WTC11 (cell line): ENCODE measurements around the gene ARHGAP28. TPM values are rescaled to one million over a fixed set of nuclear protein-coding genes. Genes with fewer than 3 reads are reported as not detected.

Experiments
- ATAC-seq: fragments of 200-7000 bp; cut with Tn5 transposase; 2 replicates; pipeline ENCODE4 v1.10.0; 2021; ENCODE audit warnings: mild to moderate bottlenecking, moderate library complexity
- CTCF ChIA-PET: fragments of 300-600 bp; sonication (Branson Sonifier 250); formaldehyde crosslinking; loops from one replicate; lab custom pipeline; 2021; ENCODE audit warnings: antibody characterized with exemption; lab: Charles Lee
- POLR2A ChIA-PET: fragments of 350-600 bp; sonication (Branson Sonifier 250); formaldehyde crosslinking; loops from one replicate; lab custom pipeline; 2021; ENCODE audit warnings: antibody characterized with exemption; lab: Charles Lee
- DNase-seq: peaks from one replicate; pipeline ENCODE4 v3.0.0; 2021; ENCODE audit warnings: low spot score
- H3K27ac Mint-ChIP-seq: 2 replicates; pipeline ENCODE4 v1.8.0; 2021; ENCODE audit warnings: mixed read lengths
- H3K27me3 Mint-ChIP-seq: 2 replicates; pipeline ENCODE4 v1.8.0; 2021; ENCODE audit warnings: low read depth, mild to moderate bottlenecking, moderate library complexity, mixed read lengths
- H3K36me3 Mint-ChIP-seq: 2 replicates; pipeline ENCODE4 v1.8.0; 2021; ENCODE audit warnings: mixed read lengths
- H3K4me1 Mint-ChIP-seq: 2 replicates; pipeline ENCODE4 v1.8.0; 2022; ENCODE audit warnings: mixed read lengths
- H3K4me3 Mint-ChIP-seq: 2 replicates; pipeline ENCODE4 v1.8.0; 2021; ENCODE audit warnings: mild to moderate bottlenecking, moderate library complexity, mixed read lengths
- H3K9me3 Mint-ChIP-seq: 2 replicates; pipeline ENCODE4 v1.8.0; 2021; ENCODE audit warnings: mixed read lengths
- CREB1 ChIP-seq: sonication (generic); formaldehyde crosslinking; IDR thresholded peaks from 2 replicates; pipeline ENCODE4 v1.8.0; 2023; ENCODE audit warnings: mild to moderate bottlenecking, missing genetic modification reagents
- GRHL2 ChIP-seq: fragments of 250-450 bp; sonication (Bioruptor Pico); IDR thresholded peaks from 2 replicates; pipeline ENCODE4 v1.8.0; 2022; ENCODE audit warnings: mild to moderate bottlenecking, moderate library complexity; ENCODE audit not compliant: insufficient replicate concordance, severe bottlenecking
- GTF2I ChIP-seq: fragments of 250-450 bp; sonication (Bioruptor Pico); conservative IDR thresholded peaks from 2 replicates; pipeline ENCODE4 v1.4.0; 2021; ENCODE audit warnings: mild to moderate bottlenecking
- IRF2 ChIP-seq: sonication (generic); formaldehyde crosslinking; IDR thresholded peaks from 2 replicates; pipeline ENCODE4 v1.8.0; 2022; ENCODE audit warnings: low read depth, missing genetic modification reagents, borderline replicate concordance
- JAZF1 ChIP-seq: fragments of 250-450 bp; sonication (Bioruptor Pico); IDR thresholded peaks from 2 replicates; pipeline ENCODE4 v1.9.0; 2021; ENCODE audit warnings: moderate library complexity, mild to moderate bottlenecking, inconsistent platforms
- JUN ChIP-seq: sonication (generic); formaldehyde crosslinking; IDR thresholded peaks from 2 replicates; pipeline ENCODE4 v1.8.0; 2023; ENCODE audit warnings: mild to moderate bottlenecking, missing genetic modification reagents
- TCF7 ChIP-seq: sonication (generic); formaldehyde crosslinking; IDR thresholded peaks from 2 replicates; pipeline ENCODE4 v1.8.0; 2022; ENCODE audit warnings: mild to moderate bottlenecking, low read depth, missing genetic modification reagents, moderate library complexity
- TEAD1 ChIP-seq: sonication (generic); formaldehyde crosslinking; IDR thresholded peaks from 2 replicates; pipeline ENCODE4 v1.8.0; 2022; ENCODE audit warnings: mild to moderate bottlenecking, missing genetic modification reagents
- ZNF232 ChIP-seq: sonication (generic); formaldehyde crosslinking; IDR thresholded peaks from 2 replicates; pipeline ENCODE4 v1.8.0; 2022; ENCODE audit warnings: mild to moderate bottlenecking, missing genetic modification reagents
- ZNF671 ChIP-seq: fragments of 250-450 bp; sonication (Bioruptor Pico); IDR thresholded peaks from 2 replicates; pipeline ENCODE4 v1.8.0; 2021; ENCODE audit warnings: mild to moderate bottlenecking
- total RNA-seq: library from RNA; stranded (reverse); gene quantifications from 3 replicates; pipeline ENCODE4 v1.2.3, GENCODE V29; 2021
- TF ChIP-seq, protein P1 (sequence below): fragments of 250-450 bp; sonication (Bioruptor Pico); IDR thresholded peaks from 2 replicates; pipeline ENCODE4 v1.9.0; 2021; ENCODE audit warnings: mild to moderate bottlenecking, borderline replicate concordance
- TF ChIP-seq, protein P2 (sequence below): fragments of 250-450 bp; sonication (Bioruptor Pico); IDR thresholded peaks from 2 replicates; pipeline ENCODE4 v2.1.2; 2022; ENCODE audit warnings: mild to moderate bottlenecking, moderate library complexity
- TF ChIP-seq, protein P3 (sequence below): sonication (generic); formaldehyde crosslinking; IDR thresholded peaks from 2 replicates; pipeline ENCODE4 v1.8.1; 2022; ENCODE audit warnings: missing genetic modification reagents, borderline replicate concordance
- TF ChIP-seq, protein P4 (sequence below): sonication (generic); formaldehyde crosslinking; IDR thresholded peaks from 2 replicates; pipeline ENCODE4 v1.8.1; 2022; ENCODE audit warnings: low read depth, missing genetic modification reagents, borderline replicate concordance
- TF ChIP-seq, protein P5 (sequence below): sonication (generic); formaldehyde crosslinking; IDR thresholded peaks from 2 replicates; pipeline ENCODE4 v1.8.0; 2023; ENCODE audit warnings: missing genetic modification reagents

Gene ARHGAP28
- total RNA-seq, 1 experiment from 2014 or later = 14.8 TPM

DNA sequence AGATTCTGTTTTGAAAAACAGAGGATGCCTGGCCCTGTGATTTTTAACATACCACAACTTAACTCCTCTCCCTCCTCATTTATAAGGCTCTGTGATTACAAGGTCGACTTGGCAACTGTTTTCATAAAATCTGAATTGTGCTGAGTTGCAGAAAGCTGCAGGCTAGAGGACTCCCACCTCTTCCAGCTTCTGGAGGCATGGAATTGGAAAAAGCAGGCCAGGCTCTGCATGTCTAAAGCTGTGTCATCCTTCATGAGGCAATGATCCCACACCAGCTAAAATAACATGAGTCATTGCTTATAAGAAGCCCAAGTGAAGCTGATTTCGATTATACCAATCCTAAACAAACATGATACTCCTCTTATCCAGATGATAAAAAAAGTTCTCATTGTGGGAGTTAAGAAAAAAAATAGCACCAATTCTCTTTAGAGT lies 11.7 kb downstream of the ARHGAP28 start (continued):
- TF ChIP-seq, protein P1, sequence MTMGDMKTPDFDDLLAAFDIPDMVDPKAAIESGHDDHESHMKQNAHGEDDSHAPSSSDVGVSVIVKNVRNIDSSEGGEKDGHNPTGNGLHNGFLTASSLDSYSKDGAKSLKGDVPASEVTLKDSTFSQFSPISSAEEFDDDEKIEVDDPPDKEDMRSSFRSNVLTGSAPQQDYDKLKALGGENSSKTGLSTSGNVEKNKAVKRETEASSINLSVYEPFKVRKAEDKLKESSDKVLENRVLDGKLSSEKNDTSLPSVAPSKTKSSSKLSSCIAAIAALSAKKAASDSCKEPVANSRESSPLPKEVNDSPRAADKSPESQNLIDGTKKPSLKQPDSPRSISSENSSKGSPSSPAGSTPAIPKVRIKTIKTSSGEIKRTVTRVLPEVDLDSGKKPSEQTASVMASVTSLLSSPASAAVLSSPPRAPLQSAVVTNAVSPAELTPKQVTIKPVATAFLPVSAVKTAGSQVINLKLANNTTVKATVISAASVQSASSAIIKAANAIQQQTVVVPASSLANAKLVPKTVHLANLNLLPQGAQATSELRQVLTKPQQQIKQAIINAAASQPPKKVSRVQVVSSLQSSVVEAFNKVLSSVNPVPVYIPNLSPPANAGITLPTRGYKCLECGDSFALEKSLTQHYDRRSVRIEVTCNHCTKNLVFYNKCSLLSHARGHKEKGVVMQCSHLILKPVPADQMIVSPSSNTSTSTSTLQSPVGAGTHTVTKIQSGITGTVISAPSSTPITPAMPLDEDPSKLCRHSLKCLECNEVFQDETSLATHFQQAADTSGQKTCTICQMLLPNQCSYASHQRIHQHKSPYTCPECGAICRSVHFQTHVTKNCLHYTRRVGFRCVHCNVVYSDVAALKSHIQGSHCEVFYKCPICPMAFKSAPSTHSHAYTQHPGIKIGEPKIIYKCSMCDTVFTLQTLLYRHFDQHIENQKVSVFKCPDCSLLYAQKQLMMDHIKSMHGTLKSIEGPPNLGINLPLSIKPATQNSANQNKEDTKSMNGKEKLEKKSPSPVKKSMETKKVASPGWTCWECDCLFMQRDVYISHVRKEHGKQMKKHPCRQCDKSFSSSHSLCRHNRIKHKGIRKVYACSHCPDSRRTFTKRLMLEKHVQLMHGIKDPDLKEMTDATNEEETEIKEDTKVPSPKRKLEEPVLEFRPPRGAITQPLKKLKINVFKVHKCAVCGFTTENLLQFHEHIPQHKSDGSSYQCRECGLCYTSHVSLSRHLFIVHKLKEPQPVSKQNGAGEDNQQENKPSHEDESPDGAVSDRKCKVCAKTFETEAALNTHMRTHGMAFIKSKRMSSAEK (CRISPR knock-in tag) = no peak

DNA sequence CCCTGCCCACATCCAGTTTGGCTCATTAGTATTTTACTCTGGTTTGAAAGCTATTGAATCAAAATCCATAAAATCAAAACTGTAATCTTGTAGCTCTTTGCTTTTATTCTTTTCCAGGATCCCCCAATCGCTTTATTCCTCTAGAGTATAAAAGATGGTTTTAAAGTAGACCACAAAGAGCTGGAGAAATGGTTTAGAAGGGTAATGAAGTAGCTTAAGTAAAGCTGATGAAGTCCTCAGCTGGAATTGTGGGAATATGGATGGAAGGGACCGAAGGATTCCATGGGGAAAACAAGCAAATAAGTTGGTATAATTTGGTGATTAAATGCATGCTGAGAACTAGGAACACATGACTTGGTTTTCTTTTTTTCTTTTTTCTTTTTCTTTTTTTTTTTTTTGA lies 12.3 kb downstream of the ARHGAP28 start:
- CTCF ChIA-PET = interaction anchor here (1.1 to 1.4 kb wide), 2 partner anchors 10 to 199 kb away, joined by 3 to 6 read pairs; no protein-coding TSS in a partner anchor
- Mint-ChIP-seq H3K27me3 (no peaks in the 10 kb centered on the region), H3K9me3 (no peaks in the 10 kb centered on the region), H3K27ac (no peak overlapping the region), H3K4me1 (peaks cover 51% of the 10 kb centered on the region), H3K36me3 (0 out of 2 replicates have a peak, but pooled peaks cover 2% of the 10 kb centered on the region), H3K4me3 (no peak overlapping the region)
- POLR2A ChIA-PET = no interaction called here
- ATAC-seq = no peak
- TF ChIP-seq TCF7 (CRISPR knock-in tag) (no peak), JUN (no peak), ZNF671 (no peak), IRF2 (no peak)
- TF ChIP-seq, protein P2, sequence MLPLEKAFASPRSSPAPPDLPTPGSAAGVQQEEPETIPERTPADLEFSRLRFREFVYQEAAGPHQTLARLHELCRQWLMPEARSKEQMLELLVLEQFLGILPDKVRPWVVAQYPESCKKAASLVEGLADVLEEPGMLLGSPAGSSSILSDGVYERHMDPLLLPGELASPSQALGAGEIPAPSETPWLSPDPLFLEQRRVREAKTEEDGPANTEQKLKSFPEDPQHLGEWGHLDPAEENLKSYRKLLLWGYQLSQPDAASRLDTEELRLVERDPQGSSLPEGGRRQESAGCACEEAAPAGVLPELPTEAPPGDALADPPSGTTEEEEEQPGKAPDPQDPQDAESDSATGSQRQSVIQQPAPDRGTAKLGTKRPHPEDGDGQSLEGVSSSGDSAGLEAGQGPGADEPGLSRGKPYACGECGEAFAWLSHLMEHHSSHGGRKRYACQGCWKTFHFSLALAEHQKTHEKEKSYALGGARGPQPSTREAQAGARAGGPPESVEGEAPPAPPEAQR = no peak
- TF ChIP-seq, protein P1 (CRISPR knock-in tag) = no peak
- DNase-seq = no peak

DNA sequence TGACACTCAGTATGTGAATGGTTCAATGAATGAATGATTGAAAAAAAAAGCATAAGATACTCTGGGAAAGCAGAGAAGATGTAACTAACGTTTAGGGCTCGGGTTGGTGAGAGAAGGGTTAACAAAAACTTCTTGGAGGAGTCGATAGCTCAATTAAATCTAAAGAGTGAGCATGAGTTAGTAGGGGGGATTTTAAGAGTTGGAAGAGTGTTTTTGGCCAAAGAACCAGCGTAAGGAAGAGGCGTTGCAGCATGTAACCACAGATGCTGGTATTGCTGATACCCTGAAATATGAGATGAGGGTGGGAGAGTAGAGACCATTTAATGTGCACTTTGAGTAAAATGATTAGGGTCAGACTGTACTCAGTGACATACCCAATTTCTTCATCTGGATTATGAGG lies 14.5 kb downstream of the ARHGAP28 start:
- Mint-ChIP-seq H3K9me3 (peaks cover 5% of the 10 kb centered on the region), H3K4me3 (no peak overlapping the region), H3K36me3 (peaks cover 8% of the 10 kb centered on the region), H3K4me1 (peaks cover 43% of the 10 kb centered on the region), H3K27ac (peak overlapping the region; percentile 31; the same call in 1 of the 2 replicates), H3K27me3 (no peaks in the 10 kb centered on the region)
- no peak for DNase-seq
- ChIA-PET CTCF (no interaction called here), POLR2A (no interaction called here)
- ATAC-seq = no peak
- TF ChIP-seq JAZF1 (CRISPR knock-in tag) = no peak
- no peak for TF ChIP-seq GTF2I
- TF ChIP-seq, protein P3, sequence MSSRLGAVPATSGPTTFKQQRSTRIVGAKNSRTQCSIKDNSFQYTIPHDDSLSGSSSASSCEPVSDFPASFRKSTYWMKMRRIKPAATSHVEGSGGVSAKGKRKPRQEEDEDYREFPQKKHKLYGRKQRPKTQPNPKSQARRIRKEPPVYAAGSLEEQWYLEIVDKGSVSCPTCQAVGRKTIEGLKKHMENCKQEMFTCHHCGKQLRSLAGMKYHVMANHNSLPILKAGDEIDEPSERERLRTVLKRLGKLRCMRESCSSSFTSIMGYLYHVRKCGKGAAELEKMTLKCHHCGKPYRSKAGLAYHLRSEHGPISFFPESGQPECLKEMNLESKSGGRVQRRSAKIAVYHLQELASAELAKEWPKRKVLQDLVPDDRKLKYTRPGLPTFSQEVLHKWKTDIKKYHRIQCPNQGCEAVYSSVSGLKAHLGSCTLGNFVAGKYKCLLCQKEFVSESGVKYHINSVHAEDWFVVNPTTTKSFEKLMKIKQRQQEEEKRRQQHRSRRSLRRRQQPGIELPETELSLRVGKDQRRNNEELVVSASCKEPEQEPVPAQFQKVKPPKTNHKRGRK (CRISPR knock-in tag) = no peak
- no peak for TF ChIP-seq TEAD1 (CRISPR knock-in tag)
- TF ChIP-seq GRHL2 = no peak
- TF ChIP-seq, protein P4, sequence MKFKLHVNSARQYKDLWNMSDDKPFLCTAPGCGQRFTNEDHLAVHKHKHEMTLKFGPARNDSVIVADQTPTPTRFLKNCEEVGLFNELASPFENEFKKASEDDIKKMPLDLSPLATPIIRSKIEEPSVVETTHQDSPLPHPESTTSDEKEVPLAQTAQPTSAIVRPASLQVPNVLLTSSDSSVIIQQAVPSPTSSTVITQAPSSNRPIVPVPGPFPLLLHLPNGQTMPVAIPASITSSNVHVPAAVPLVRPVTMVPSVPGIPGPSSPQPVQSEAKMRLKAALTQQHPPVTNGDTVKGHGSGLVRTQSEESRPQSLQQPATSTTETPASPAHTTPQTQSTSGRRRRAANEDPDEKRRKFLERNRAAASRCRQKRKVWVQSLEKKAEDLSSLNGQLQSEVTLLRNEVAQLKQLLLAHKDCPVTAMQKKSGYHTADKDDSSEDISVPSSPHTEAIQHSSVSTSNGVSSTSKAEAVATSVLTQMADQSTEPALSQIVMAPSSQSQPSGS (CRISPR knock-in tag) = no peak
- TF ChIP-seq, protein P5, sequence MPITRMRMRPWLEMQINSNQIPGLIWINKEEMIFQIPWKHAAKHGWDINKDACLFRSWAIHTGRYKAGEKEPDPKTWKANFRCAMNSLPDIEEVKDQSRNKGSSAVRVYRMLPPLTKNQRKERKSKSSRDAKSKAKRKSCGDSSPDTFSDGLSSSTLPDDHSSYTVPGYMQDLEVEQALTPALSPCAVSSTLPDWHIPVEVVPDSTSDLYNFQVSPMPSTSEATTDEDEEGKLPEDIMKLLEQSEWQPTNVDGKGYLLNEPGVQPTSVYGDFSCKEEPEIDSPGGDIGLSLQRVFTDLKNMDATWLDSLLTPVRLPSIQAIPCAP (CRISPR knock-in tag) = no peak
- TF ChIP-seq ZNF232 (CRISPR knock-in tag) = no peak
- TF ChIP-seq, protein P2 = no peak
- no peak for TF ChIP-seq JUN
- no peak for TF ChIP-seq CREB1 (CRISPR knock-in tag)
